Limb (tissue), 2 donors: ENCODE data around the gene ARL8A.
A peak's percentile ranks its signal among the peaks of the same experiment; 100 is the strongest.
"Not testable (repeated sequence)": the region's sequence is repeated elsewhere in the genome, so short reads cannot be mapped to it uniquely, and the experiment has no call there.

Experiments
- DNase-seq, 2 donors: peaks; one replicate each; pipeline ENCODE4 v3.0.0-alpha.2; 2016; ENCODE audit errors: extremely low spot score in 2 of 2

Gene ARL8A

GRCh38 chr1:202113690-202114300 lies 30.7 kb downstream of the ARL8A start:
- no peak for DNase-seq

DNA sequence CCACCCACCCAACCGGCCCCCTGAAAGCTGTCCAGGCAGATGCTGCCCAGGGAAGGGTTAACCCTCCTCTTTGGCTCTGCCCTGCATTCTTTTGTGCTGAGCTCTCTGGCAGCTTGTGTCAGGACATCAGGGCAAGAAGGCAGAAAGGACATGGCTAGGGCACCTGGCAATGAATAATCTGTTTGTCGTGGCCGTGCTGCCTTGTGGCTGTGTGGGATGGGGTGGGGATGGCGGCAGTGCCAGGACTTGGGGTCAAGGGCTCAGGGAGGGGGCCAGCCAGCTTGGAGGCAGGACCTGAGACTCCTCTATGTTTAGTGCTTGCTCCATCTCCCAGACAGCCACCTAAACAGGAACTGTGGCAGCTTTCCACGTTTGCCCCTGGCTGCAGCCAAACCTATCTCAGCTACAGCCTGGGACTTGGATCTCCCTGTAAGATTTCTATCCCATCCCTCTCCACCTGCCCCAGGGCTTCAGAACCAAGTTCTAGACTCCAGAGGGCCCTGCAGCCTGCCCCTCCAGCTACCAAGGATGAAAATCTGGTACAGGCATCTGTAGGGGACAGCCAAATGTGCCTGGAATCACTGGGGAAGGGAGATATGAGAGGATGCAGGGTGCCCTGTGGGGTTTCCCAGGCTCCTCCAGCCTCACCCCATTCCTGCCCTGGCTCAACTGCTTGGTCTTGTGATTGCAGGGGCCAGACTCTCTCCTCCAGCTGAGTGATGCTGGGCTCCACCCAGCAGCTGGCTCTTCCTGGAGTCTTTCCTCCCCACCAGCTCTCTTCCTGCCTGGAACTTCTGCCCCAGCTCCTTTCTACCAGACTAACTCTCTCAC lies 31.5 kb downstream of the ARL8A start:
- DNase-seq: no peak

- DNase-seq: not testable (repeated sequence)
Measured at GRCh38 chr1:202111589-202111988, 32.9 kb downstream of the ARL8A start.

GRCh38 chr1:202110977-202111376 lies 33.6 kb downstream of the ARL8A start:
- DNase-seq: no peak

DNA sequence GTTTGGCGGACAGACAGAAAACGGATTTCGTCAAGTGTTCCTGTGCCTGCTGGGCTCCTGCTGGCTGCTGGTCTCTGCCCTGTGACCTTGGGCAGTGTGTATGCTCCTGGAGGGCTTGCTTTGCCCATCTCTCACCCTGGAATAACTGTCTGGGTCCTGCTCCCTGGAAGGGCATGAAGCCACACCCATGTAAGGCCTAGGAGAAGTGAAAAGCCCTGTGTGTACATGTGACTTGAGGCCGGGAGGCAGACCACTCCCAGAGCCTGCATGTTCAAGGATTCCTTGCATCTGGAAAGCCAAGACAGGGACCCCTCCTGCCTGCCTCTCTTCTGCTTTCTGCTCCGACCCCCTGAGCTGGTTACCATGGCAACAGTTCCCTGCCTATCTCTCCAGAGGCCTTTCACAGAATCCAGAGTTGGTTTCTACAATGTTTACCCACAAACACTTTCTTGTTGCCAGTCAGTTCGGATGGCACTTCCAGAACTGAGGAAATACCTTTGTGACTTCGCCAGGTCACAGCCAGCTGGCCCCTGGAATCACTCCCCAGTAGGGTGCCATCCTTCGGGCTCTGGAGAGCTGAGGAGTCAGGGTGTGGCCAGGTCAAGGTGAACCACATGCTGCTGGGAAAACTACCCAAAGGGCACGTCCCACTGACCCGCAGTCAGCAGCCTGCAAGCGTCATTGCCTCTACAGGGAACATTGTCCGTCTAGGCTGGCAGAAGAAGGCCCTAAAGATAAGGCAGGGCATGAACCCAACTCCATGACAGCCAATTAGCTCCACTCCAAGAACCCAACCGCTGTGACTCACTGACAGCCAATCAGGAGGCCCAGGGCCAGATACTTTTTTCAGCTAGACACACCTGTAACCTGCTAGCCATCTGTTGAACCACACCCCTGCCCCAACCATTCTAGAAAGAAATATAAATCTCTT lies 36.5 kb downstream of the ARL8A start:
- peak in 1 of 2 donors; percentile 40 for DNase-seq

DNA sequence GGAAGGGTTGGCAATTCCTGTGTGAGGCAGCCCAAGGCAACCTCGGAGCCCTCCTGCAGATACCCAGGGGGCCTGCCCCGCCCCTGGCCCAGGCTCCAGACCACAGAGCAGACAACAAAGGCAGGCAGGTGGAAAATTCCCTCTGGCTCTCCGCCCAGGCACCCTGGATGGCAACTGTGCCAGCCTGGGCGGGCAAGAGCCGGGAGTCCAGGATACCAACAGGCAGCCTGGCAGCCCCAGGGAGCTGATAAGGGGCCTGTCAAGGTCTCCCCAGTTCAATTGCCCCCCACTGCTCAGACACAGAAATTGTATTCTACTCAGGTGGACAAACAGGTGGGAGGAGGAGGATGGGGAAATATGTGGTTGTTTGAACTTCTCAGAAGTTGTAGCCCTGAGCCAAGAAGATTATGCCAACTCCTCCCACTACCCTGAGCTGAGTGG lies 37.2 kb downstream of the ARL8A start:
- DNase-seq: no peak

GRCh38 chr1:202106340-202107254 lies 37.9 kb downstream of the ARL8A start:
- DNase-seq: no peak

DNA sequence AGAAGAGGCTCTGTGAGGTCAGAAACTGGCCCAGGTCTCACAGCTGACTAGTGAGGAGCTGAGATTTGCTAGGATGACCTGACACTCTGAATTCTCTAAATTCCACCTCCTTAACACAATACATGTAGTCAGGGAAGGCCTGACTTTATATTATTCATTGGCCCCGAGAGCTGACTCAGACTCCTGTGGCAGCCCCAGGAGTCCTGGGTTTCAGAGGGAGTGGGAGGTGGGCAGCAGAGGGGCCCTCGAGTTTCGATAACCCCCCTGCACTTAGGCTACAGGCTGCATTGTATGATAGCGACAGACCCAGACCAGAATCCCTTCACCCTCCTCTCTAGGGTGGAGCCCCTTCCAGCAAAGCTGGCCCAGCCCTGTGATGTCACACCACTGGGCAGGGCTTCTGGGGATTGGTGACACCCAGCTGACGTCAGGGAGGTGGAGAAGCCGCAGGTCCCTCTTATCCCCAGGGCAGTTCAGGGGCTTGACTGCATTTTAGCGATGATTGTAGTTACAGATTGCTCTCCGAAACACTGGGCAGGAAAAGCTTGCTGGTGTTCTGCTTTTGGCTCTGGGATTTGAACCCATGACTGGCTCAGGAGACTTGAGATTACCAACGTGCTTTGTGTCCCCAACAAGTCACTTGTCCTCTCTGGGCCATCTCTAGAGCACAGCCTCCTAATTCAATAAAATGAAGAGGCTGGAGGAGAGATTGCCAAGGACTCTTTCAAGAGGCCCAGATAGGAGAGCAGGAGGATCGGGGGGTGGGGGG lies 38.8 kb downstream of the ARL8A start:
- DNase-seq: no peak

- no peak for DNase-seq
Measured at GRCh38 chr1:202104073-202104472, 40.5 kb downstream of the ARL8A start.

- no peak for DNase-seq
Measured at GRCh38 chr1:202101184-202101583, 43.4 kb downstream of the ARL8A start.

DNA sequence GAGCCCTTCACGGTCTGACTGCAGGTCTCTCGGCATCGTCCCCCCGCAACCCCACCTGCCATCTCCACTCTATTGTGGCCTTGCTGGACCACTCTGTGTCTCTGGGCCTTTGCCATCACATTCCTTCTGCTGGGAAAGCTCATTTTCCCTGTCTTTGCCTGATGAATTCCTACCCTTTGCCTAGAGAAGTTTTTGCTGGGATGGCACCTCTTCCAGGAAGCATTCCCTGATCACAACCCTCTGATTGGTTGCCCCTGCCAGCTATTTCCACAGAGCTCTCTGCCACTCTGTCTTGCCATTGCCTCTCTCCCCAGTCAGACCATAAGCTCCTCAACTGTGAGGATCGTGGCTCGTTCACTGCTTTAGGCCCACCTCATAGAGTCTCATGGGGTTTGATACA lies 50.7 kb downstream of the ARL8A start:
- DNase-seq: no peak

- DNase-seq: no peak
Measured at GRCh38 chr1:202090994-202091393, 53.5 kb downstream of the ARL8A start.

DNA sequence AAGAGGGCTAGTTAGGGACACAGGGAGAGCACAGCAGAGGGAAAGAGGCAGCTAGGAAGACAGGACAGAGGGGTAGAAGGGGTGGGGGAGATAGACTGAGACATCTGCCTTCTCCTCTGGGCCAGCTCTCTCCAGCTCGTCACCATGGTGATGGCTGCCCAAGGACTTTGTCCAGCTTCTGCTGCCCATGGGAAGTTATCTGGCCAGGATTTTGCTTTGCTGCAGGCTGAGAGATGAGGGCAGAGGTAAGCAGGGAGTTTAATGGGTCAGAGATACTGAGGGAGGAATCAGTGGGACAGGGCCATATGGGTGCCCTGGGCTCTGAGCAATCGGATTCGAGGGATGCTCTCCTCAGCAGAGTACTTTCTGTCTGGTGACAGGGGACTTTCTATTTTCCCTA lies 56.3 kb downstream of the ARL8A start:
- no peak for DNase-seq

- DNase-seq: no peak
Measured at GRCh38 chr1:202086579-202087350, 57.8 kb downstream of the ARL8A start.

DNA sequence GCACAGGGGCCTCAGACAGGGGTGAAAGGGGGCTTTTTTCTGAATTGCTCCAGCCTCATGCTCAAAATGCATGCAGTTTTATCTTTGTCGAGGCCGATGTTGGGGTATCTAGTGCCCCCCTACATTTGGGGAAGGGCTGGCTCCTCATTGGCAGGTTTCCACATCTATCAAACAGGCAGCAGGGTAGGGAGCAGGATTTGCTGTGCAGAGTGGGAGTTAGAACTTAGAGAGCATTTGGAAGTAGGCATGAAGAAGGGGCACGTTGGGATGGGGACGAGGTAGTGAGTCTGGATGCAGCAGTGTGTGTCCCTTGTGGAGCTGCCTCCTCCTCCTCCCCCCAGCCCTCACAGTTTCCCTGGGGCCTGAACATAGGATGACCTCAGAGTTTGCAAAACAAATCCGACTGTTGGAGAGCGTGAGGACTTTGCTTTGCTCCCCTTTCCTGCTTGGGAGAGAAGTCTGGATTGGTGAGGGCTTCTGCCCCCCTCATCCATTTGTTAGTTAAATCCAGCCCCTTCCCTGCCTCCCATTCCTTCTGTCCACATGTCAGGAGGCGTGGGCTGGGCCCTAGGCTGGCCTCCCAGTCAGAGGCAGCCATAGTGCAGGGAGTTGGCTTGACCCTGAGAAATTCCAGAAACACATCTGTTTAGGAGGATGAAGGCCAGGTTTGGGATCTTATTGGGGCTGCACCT lies 58.7 kb downstream of the ARL8A start:
- DNase-seq: peak in 1 of 2 donors; percentile 38

GRCh38 chr1:202084791-202085681 lies 59.5 kb downstream of the ARL8A start:
- DNase-seq: peak in 1 of 2 donors; percentile 42
